ENCODE data around the gene C20orf204. TPM values are rescaled to one million over a fixed set of nuclear protein-coding genes. Genes with fewer than 3 reads are reported as not detected.

C20orf204 gene
- total and polyA plus RNA-seq, 2 of the 8 experiments (the other 6 are each of a cell fraction or from before 2014, with no cell fraction given) = 0.39 to 0.52 TPM

DNA sequence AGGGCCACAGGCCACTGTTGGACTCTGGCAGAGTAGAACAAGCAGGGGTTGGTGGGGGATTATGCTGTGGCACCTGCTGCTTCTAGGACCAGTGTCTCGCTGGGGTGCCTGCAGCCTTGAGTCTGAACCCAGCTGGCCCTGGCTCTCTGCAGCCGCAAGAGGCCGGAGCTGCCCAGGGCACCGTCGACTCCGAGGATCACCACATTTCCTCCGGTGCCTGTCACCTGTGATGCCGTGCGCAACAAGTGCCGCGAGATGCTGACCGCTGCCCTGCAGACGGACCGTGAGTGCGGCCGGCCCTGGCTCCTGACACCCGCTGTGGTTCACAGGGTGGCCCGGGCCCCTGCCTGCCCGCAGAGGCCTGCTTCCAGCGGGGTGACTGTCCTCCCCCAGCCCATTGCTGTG, 33.2 kb downstream of the C20orf204 start:
- Histone ChIP-seq H4K91ac (replicated peaks; ENCODE audit: insufficient read length, low read length) (peak overlapping the region; percentile 27), H3K23me2 (ENCODE audit: low read depth, low read length) (no peaks in the 10 kb centered on the region), H3K14ac (ENCODE audit: insufficient read length) (no peak overlapping the region), H3K4me2 (ENCODE audit: insufficient read depth in 1 of 2, low read depth in 2 of 2, low read length in 2 of 2) (no peak overlapping the region), H3K79me1 (ENCODE audit: low read depth, low read length) (0 out of 2 replicates have a peak, but pooled peaks cover 3% of the 10 kb centered on the region), H3K27me3 (replicated peaks in 1 of 4; ENCODE audit: control insufficient read depth in 3 of 4, extremely low read depth in 1 of 4, insufficient read depth in 3 of 4, low read length in 3 of 4) (no peaks in the 10 kb centered on the region), H4K20me1 (replicated peaks in 1 of 2; ENCODE audit: control insufficient read depth in 1 of 2, insufficient read depth in 2 of 2, low read length in 2 of 2) (peaks cover 2 to 11% of the 10 kb centered on the region in 2 experiments), H3K23ac (ENCODE audit: insufficient read length) (no peak overlapping the region), H2BK120ac (replicated peaks; ENCODE audit: low read depth, low read length) (no peak overlapping the region), H2BK12ac (ENCODE audit: low read depth, low read length) (peak overlapping the region; percentile 92; the same call in 1 of the 2 replicates), H3K4ac (replicated peaks; ENCODE audit: insufficient read length, low read depth, low read length) (peak overlapping the region; percentile 21), H3K4me3 (ENCODE audit: extremely low read depth in 1 of 4, insufficient read depth in 2 of 4, low read depth in 3 of 4, low read length in 4 of 4) (no peak overlapping the region), H3K36me3 (ENCODE audit: control insufficient read depth in 2 of 4, insufficient read depth in 4 of 4, low read length in 3 of 4) (peaks cover 0 to 8% (median 3%) of the 10 kb centered on the region in 4 experiments; a peak in 3 of 8 replicates), H2AFZ (ENCODE audit: low read length) (no peak overlapping the region), H3K18ac (ENCODE audit: extremely low read depth, low read length) (no peak overlapping the region; the same call in 1 of the 2 replicates), H2BK20ac (ENCODE audit: low read length) (no peak overlapping the region), H3K4me1 (replicated peaks in 1 of 4; ENCODE audit: control insufficient read depth in 3 of 4, insufficient read depth in 4 of 4, low read length in 3 of 4) (peaks cover 0 to 16% (median 5%) of the 10 kb centered on the region in 4 experiments; a peak in 6 of 7 replicates), H3K79me2 (ENCODE audit: control insufficient read depth in 1 of 2, insufficient read depth in 2 of 2, low read length in 2 of 2) (no peaks in the 10 kb centered on the region), H2BK15ac (ENCODE audit: low read length) (peak overlapping the region; percentile 46; the same call in 1 of the 2 replicates), H3K27ac (ENCODE audit: low read depth, low read length) (no peak overlapping the region), H2BK5ac (ENCODE audit: low read depth, low read length) (no peak overlapping the region), H3K9me3 (ENCODE audit: insufficient read depth in 2 of 2, low read depth in 1 of 2, low read length in 1 of 2) (no peaks in the 10 kb centered on the region), H2AK5ac (ENCODE audit: low read depth, low read length) (peak overlapping the region; percentile 90; the same call in 1 of the 2 replicates), H4K8ac (ENCODE audit: extremely low read depth, insufficient read depth, low read length) (peak overlapping the region; percentile 62), H4K5ac (ENCODE audit: insufficient read length, low read depth, low read length) (no peak overlapping the region), H3K9ac (replicated peaks in 1 of 4; ENCODE audit: extremely low read depth in 1 of 4, low read depth in 3 of 4, low read length in 3 of 4) (no peak overlapping the region), H3K56ac (replicated peaks; ENCODE audit: insufficient read length, low read depth, low read length) (no peak overlapping the region)
- DNase-seq (ENCODE audit: low read depth in 1 of 2, low spot score in 2 of 2) (no peak), FAIRE-seq (no peak)
- ChIA-PET CTCF (ENCODE audit: partially characterized antibody) (interaction anchor here (0.5 to 3.1 kb wide), 15 partner anchors 9 to 1198 kb away, joined by 3 to 33 read pairs (median 6); partner anchors contain the start of genes C20orf204, LKAAEAR1, OPRL1 and RGS19), POLR2A (ENCODE audit: partially characterized antibody) (interaction anchor here (1.7 to 1.9 kb wide), 3 partner anchors 14 to 30 kb away, joined by 4 to 6 read pairs (median 5); partner anchors contain the start of gene LKAAEAR1)
- WGBS, 2 experiments (ENCODE audit: extremely low coverage in 1 of 2, insufficient coverage in 1 of 2, insufficient read length in 1 of 2, insufficient replicate concordance in 2 of 2, low coverage in 1 of 2, low lambda C conversion rate in 2 of 2, missing lambda C conversion rate in 1 of 2) = 93% methylated on average over 20 of the region's 20 CpGs; no CpG with 5 or more reads in 1 of the 2 experiments
- TF ChIP-seq SP4 (IDR thresholded peaks at IDR 0.05; ENCODE audit: low read length) = no peak
- no peak for TF ChIP-seq EP300 (IDR thresholded peaks at IDR 0.05; ENCODE audit: borderline replicate concordance in 1 of 2, low read depth in 2 of 2, low read length in 2 of 2)
- no peak for TF ChIP-seq RBBP5 (IDR thresholded peaks at IDR 0.05; ENCODE audit: borderline replicate concordance, low read depth, low read length)
- no peak for TF ChIP-seq KDM4A (IDR thresholded peaks at IDR 0.05; ENCODE audit: low read depth, low read length, severe bottlenecking)
- TF ChIP-seq TAF7 (optimal IDR thresholded peaks at IDR 0.05; ENCODE audit: borderline replicate concordance, low read depth, low read length) = no peak
- no peak for TF ChIP-seq JUND (IDR thresholded peaks at IDR 0.05; ENCODE audit: low read length)
- no peak for TF ChIP-seq RAD21 (IDR thresholded peaks at IDR 0.05 in 1 of 2, conservative IDR thresholded peaks at IDR 0.05 in 1 of 2; ENCODE audit: low read depth in 2 of 2, low read length in 2 of 2)
- TF ChIP-seq SIX5 (IDR thresholded peaks at IDR 0.05; ENCODE audit: low read depth, low read length) = no peak
- no peak for TF ChIP-seq BACH1 (IDR thresholded peaks at IDR 0.05; ENCODE audit: low read length)
- no peak for TF ChIP-seq HDAC2 (IDR thresholded peaks at IDR 0.05; ENCODE audit: borderline replicate concordance in 1 of 2, low read depth in 2 of 2, low read length in 2 of 2)
- TF ChIP-seq SAP30 (IDR thresholded peaks at IDR 0.05; ENCODE audit: insufficient read depth, insufficient replicate concordance, low read length) = no peak
